Measurements from ENCODE around the gene CYLD. TPM values are rescaled to one million over a fixed set of nuclear protein-coding genes. Genes with fewer than 3 reads are reported as not detected.

CYLD gene
- total RNA-seq, 1 donor from 2014 or later, result 10.3 TPM

GRCh38 chr16:50846511-50846910, 104.6 kb downstream of the CYLD start:
- DNase-seq (ENCODE audit: low read depth), result no peak
- no peak overlapping the region for H3K4me3 ChIP-seq (ENCODE audit: low read depth, low read length)
- no peak for TF ChIP-seq CTCF (conservative IDR thresholded peaks at IDR 0.05; ENCODE audit: low read depth, low read length)

- no peak for TF ChIP-seq CTCF (conservative IDR thresholded peaks at IDR 0.05; ENCODE audit: low read depth, low read length)
- H3K4me3 ChIP-seq (ENCODE audit: low read depth, low read length), result no peak overlapping the region
- no peak for DNase-seq (ENCODE audit: low read depth)
Observed at GRCh38 chr16:50847166-50847565, 105.3 kb downstream of the CYLD start.

GRCh38 chr16:50848755-50849514, 107.0 kb downstream of the CYLD start:
- DNase-seq (ENCODE audit: low read depth), result no peak
- no peak overlapping the region for H3K4me3 ChIP-seq (ENCODE audit: low read depth, low read length)
- TF ChIP-seq CTCF (conservative IDR thresholded peaks at IDR 0.05; ENCODE audit: low read depth, low read length), result no peak

Other genes starting within 250 kb of the CYLD start
- 0.07 TPM in 1 of 2 replicates, not detected in the other for gene NKD1, start 193.7 kb upstream of the CYLD start, total RNA-seq
- not detected in 2 replicates for gene SNX20, start 60.8 kb upstream of the CYLD start, total RNA-seq
- 0.07 and 0.12 TPM in 2 replicates for gene NOD2, start 48.5 kb upstream of the CYLD start, total RNA-seq

Measured in epithelial cell of proximal tubule (primary cell).